ENCODE results near the gene HIGD1B.

DNA sequence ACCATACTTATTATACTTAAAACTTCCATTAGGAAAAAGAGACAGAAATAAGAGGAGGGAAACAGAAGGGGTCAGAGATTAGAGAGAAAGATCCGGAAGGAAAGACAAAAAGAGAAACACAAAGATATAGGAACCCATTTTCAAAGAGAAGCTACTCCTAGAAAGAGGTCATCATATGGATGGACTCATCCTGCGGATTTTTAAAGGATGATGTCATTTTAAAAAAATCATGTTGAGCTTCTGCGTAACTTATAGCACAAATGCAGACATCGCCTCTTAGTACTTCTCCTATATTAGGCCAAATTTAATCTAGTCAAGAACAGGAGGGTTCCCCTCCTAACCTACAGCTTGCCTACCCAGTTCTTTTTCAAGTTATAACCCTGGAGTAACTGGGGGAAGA is 33.5 kb downstream of the HIGD1B start:
- TF ChIP-seq CTCF (IDR thresholded peaks at IDR 0.05) = no peak
- no peak for TF ChIP-seq POLR2A (IDR thresholded peaks at IDR 0.05)

All from Peyer's patch (tissue), 4 donors.